ENCODE results near the gene LAGE3.

GRCh38 chrX:154509455-154509854 lies 30.4 kb upstream of the LAGE3 start:
- TF ChIP-seq CTCF (IDR thresholded peaks at IDR 0.05) (no peak), EP300 (IDR thresholded peaks at IDR 0.05) (no peak), POLR2A (IDR thresholded peaks at IDR 0.05) (no peak)

Measured in ovary (tissue), 3 donors.